GM21528 (cell line): ENCODE results near the gene ZNF860.
"Not testable (repeated sequence)": the region's sequence is repeated elsewhere in the genome, so short reads cannot be mapped to it uniquely, and the experiment has no call there.

ENCODE experiments used
- ATAC-seq: cut with Tn5 transposase; IDR thresholded peaks from one replicate; pipeline ENCODE4 v1.9.1; 2021; ENCODE audit warnings: mild to moderate bottlenecking, moderate library complexity; ENCODE audit not compliant: unreplicated experiment, low FRiP score

The ZNF860 gene

GRCh38 chr3:31992995-31993394 is 11.4 kb downstream of the ZNF860 start:
- ATAC-seq = not testable (repeated sequence)

DNA sequence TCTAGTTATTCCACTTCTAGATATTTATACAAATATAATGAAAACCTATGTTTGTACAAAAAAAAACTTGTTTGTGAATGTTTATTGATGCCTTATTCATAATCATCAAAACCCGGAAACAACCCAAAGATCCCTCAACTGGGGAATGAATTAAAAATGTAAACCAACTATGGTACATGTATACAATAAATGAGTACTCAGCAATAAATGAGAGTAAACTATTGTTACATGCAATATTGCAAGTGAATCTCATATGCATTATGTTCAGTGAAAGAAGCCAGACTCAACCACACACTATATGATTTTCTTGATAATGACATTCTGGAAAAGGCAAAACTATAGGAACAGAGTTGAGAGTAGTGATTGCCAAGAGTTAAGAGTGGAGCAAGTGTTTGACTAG is 12.3 kb downstream of the ZNF860 start:
- no peak for ATAC-seq

DNA sequence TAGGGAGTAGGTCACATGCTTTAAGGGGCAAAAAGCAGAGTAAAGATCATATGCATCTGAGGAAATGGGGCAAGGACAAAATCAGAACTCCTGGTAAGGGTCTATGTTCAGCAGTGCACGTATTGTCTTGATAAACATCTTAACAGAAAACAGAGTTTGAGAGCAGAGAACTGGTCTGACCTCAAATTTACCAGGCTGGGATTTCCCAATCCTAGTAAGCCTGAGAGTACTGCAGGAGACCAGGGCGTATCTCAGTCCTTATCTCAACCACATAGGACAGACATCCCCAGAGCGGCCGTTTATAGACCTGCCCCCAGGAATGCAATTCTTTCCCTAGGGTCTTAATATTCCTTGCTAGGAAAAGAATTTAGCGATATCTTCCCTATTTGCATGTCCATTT is 13.5 kb downstream of the ZNF860 start:
- not testable (repeated sequence) for ATAC-seq

GRCh38 chr3:31996195-31996594 is 14.6 kb downstream of the ZNF860 start:
- ATAC-seq = no peak

DNA sequence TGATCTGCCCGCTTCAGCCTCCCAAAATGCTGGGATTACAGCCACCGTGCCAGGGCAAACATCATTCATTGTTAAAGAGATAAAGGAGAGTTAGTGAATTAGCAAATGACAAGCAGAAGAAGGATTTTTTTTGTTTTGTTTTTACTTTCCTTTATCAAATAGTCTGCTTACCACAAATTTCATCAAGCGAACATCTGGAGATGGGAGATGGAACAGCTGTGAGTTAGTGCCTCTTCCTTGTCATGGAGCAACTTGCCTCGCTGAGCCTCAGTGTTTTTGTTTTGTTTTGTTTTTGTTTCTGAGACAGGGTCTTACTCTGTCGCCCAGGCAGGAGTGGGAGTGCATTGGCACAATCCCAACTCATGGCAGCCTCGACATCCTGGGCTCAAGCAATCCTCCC is 15.9 kb downstream of the ZNF860 start:
- ATAC-seq = no peak

GRCh38 chr3:31999907-32000439 is 18.4 kb downstream of the ZNF860 start:
- no peak for ATAC-seq

GRCh38 chr3:32000877-32001276 is 19.3 kb downstream of the ZNF860 start:
- ATAC-seq = no peak

GRCh38 chr3:32002561-32003368 is 21.2 kb downstream of the ZNF860 start:
- ATAC-seq = no peak

- ATAC-seq = no peak
Measured at GRCh38 chr3:32003380-32003779, 21.8 kb downstream of the ZNF860 start.

- ATAC-seq = no peak
Measured at GRCh38 chr3:32004113-32004765, 22.7 kb downstream of the ZNF860 start.

GRCh38 chr3:32009101-32009500 is 27.6 kb downstream of the ZNF860 start:
- ATAC-seq = no peak

- ATAC-seq = no peak
Measured at GRCh38 chr3:32009957-32010356, 28.4 kb downstream of the ZNF860 start.

DNA sequence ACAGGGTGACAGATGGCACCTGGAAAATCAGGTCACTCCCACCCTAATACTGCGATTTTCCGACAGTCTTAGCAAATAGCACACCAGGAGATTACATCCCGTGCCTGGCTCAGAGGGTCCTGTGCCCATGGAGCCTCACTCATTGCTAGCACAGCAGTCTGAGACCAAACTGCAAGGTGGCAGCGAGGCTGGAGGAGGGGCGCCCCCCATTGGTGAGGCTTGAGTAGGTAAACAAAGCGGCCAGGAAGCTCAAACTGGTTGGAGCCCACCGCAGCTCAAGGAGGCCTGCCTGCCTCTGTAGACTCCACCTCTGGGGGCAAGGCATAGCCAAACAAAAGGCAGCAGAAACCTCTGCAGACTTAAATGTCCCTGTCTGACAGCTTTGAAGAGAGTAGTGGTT is 29.1 kb downstream of the ZNF860 start:
- ATAC-seq = not testable (repeated sequence)

GRCh38 chr3:32015638-32016037 is 34.1 kb downstream of the ZNF860 start:
- not testable (repeated sequence) for ATAC-seq

DNA sequence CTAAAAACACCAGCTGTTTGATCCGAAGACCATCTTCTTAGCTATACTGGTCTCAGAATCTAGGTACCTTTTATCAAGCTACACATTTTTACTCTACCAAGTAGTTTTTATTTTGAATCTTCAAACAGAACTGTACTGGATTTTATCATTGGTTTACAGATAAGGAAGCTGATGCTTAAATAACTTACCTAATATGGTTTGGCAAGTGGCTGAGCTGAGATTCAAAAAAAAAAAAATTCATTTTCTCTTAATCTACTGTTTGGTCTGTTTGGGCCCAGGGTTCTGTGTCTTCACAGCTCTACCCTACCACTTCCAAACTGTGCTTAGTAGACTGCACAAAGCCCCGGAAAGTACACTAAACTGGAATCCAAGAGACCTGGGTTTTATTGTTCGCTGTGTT is 35.7 kb downstream of the ZNF860 start:
- ATAC-seq = no peak

- no peak for ATAC-seq
Measured at GRCh38 chr3:32018757-32019564, 37.4 kb downstream of the ZNF860 start.

DNA sequence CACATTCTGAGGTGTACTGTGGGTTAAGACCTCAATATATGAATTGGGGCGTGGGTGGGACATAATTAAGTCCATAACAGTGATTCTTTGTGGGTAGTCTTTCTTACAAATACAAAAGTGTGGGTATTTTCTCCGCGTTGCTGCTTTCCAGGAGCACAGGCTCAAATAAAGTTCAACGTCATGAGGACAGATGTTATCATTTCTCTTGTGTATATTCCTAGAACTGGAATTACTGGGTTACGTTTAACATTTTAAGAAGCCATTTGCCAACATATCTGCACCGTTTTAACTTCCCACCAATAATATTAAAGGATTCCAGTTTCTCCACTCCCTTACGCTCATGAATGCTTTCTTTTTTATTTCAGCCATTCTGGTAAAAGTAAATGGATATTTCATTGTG is 39.6 kb downstream of the ZNF860 start:
- no peak for ATAC-seq

DNA sequence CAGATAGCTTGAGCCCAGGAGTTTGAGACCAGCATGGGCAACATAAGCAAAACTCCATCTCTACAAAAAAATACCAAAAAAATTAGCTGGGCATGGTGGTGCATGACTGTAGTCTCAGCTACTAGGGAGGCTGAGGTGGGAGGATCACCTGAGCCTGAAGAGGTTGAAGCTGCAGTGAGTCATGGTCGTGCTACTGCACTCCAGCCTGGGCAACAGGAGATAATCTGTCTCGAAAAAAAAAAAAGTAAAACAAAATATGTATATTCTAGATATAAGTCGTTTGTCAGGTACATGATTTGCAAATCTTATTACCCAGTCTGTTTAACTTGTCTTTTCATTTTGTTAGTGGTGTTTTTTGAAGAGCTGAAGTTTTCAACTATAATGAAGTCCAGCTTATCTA is 40.2 kb downstream of the ZNF860 start:
- ATAC-seq = no peak

- no peak for ATAC-seq
Measured at GRCh38 chr3:32022947-32023346, 41.4 kb downstream of the ZNF860 start.

GRCh38 chr3:32026593-32026992 is 45.0 kb downstream of the ZNF860 start:
- ATAC-seq = no peak

- ATAC-seq = no peak
Measured at GRCh38 chr3:32037932-32038267, 56.4 kb downstream of the ZNF860 start.
